ENCODE data around the gene CTXND1.

DNA sequence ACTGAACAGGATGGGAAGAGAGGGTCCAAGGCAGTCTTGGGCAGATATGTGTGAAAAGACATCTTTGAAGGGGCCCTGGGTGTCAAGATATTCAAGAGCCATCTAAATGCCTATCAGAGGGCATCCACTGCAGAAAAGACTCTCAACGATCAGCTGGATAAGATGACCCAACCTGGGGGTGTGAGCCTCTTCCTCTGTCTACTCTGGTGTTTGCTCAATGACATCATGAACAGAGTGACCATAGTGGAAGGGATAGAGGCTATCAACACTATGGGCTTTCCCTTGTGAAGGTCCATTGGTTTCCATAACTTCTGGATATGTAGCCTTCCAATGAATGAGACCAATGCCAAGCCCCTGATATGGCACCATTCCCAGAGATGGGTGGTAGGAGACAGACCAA is 57.1 kb downstream of the CTXND1 start:
- TF ChIP-seq YY1 (IDR thresholded peaks at IDR 0.05; ENCODE audit: insufficient read depth, insufficient read length) (no peak), SUZ12 (IDR thresholded peaks at IDR 0.05; ENCODE audit: extremely low read depth, insufficient read depth, insufficient read length) (no peak), ZNF274 (IDR thresholded peaks at IDR 0.05; ENCODE audit: low read depth, low read length) (no peak)

Measured in NT2/D1 (cell line).